Activated CD4-positive, alpha-beta T cell treated with anti-CD3 and anti-CD28 coated beads, Interleukin-2, amount 10 ng/mL, durations not matched to agents 24 days and 14 days (primary cell): ENCODE results near the gene QSOX2. TPM values are rescaled to one million over a fixed set of nuclear protein-coding genes. Genes with fewer than 3 reads are reported as not detected.

Experiments
- DNase-seq: peaks from one replicate; pipeline ENCODE4 v3.0.0; 2022
- H3K27ac Mint-ChIP-seq: one replicate; pipeline ENCODE4 v1.8.0; 2022; ENCODE audit warnings: mild to moderate bottlenecking, mixed read lengths
- H3K27me3 Mint-ChIP-seq: one replicate; pipeline ENCODE4 v1.8.0; 2022; ENCODE audit warnings: mixed read lengths
- H3K36me3 Mint-ChIP-seq: one replicate; pipeline ENCODE4 v1.8.0; 2022; ENCODE audit warnings: low read depth, mild to moderate bottlenecking, mixed read lengths
- H3K4me1 Mint-ChIP-seq: one replicate; pipeline ENCODE4 v1.8.0; 2021; ENCODE audit warnings: mixed read lengths
- H3K4me3 Mint-ChIP-seq: one replicate; pipeline ENCODE4 v1.8.0; 2022; ENCODE audit warnings: mild to moderate bottlenecking, moderate library complexity, mixed read lengths
- H3K9me3 Mint-ChIP-seq: one replicate; pipeline ENCODE4 v1.8.0; 2021; ENCODE audit warnings: mixed read lengths
- intact Hi-C: fragments of 100-400 bp; cut with micrococcal nuclease; formaldehyde crosslinking; loops from one replicate; pipeline ENCODE4 v1.15.1; 2023
- total RNA-seq: library from RNA; stranded (reverse); gene quantifications from 2 replicates; pipeline ENCODE4 v1.2.3, GENCODE V29; 2022

The QSOX2 gene
- 26.4 and 28.0 TPM in 2 replicates for total RNA-seq

DNA sequence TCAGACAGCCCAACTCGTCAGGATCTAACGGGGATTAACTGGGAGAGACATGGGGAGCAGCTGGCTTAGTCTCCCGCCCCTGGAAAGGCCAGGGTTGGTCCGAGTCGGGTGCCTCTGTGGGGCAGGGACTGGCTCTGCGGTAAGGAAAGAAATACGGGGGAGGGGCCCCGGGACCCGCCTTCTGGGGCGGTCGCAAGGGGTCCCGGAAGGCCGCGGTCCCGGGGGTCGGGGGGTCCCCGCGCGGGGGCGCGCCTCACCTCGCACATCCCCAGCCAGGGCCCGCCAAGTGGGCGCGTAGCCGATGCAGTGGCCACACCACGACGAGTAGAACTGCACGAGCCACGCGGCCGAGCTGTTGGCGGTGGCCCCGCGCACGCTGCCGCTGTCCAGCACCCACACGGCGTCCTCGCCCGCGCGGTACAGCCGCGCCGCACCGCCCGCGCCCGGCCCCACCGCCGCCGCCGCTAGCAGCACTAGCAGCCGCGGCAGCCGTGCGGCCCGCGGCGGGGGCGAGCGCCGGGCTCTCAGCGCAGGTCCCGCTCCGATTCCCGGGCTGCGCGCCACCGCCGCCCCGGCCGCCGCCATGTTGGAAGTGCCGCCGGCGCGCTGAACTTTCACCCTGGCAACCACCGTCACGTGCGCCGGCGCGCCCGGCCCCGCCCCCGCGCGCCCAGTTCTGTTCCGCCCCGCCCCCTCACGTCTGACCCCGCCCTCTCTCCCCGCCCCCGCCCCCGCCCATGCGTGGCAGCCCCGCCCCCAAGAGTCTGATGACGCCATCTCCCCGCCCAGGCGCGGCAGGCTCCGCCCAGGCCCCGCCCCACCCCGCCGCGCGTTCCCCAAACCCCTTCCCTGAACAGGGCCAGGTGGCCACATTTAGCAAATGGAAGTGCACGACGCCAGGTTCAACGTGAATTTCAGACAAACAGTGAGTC, at the start of gene QSOX2:
TSS of gene QSOX2 (minus strand) at position 594 of the 932 bp plus-strand sequence. CDS start at position 585, 9 bp downstream.
- Mint-ChIP-seq H3K4me1 (peaks cover 31% of the 10 kb centered on the region), H3K27ac (peak within 1 kb of the TSS; percentile 93), H3K4me3 (peak within 1 kb of the TSS; percentile 92), H3K36me3 (peaks cover 8% of the 10 kb centered on the region), H3K9me3 (no peaks in the 10 kb centered on the region), H3K27me3 (peaks cover 4% of the 10 kb centered on the region)
- DNase-seq: peak; percentile 95
- intact Hi-C loops: loop anchor here (2.0 to 10.0 kb wide), 3 partner anchors 167 to 281 kb away; partner anchors contain the start of genes ENTR1, PMPCA, SEC16A and UBAC1

DNA sequence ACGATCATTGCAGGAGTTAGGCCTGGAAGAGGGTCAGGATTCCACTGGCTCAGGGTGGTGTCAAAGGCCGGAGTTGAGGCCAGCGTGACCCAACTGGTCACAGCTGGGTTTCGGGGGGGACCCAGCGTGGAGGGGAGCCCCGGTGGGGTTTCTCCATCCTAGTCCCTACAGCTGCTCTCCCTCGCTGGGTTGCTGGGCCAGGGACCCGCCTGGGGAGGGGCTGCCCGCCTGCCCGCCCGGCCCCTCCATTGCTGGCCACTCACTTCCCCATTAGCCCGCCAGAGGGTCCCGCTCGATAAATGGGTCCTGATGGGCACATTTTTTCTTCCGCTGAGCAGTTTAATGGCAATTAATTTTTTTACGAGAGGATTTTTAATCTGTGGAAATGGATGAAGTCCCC, 49.4 kb upstream of the QSOX2 start:
- no peaks in the 10 kb centered on the region for H3K4me1 Mint-ChIP-seq
- no peaks in the 10 kb centered on the region for H3K27me3 Mint-ChIP-seq

DNA sequence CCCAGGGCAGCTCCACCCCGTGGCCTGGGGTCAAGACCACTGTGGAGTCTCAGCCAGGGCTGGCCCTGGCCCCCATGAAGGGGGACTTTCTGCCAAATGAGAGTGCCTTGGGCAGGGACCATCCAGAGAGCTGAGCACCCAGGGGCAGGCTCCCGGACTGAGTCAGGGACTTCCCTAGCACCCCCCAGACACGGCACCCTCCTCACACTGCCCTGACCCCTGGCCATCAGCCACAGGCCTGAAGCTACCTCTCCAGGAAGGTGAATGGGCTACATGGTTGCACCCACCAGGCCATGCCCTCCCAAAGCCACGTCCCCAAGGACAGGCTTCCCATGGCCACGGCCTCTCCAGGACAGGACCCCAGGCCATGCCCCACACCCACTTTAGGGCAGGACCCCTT, 48.8 kb upstream of the QSOX2 start:
- Mint-ChIP-seq H3K27me3 (no peaks in the 10 kb centered on the region), H3K27ac (no peak overlapping the region), H3K4me1 (no peaks in the 10 kb centered on the region), H3K36me3 (no peaks in the 10 kb centered on the region), H3K4me3 (no peak overlapping the region), H3K9me3 (no peaks in the 10 kb centered on the region)
- no peak for DNase-seq
- intact Hi-C loops: no loop called here

More for the DNA sequence above, 49.4 kb upstream of the QSOX2 start:
- no peak overlapping the region for H3K27ac Mint-ChIP-seq
- no peak overlapping the region for H3K4me3 Mint-ChIP-seq
- intact Hi-C loops: no loop called here
- no peak for DNase-seq
- H3K36me3 Mint-ChIP-seq: no peaks in the 10 kb centered on the region
- no peaks in the 10 kb centered on the region for H3K9me3 Mint-ChIP-seq

GRCh38 chr9:136293476-136294077, 48.0 kb upstream of the QSOX2 start:
- Mint-ChIP-seq H3K4me1 (no peaks in the 10 kb centered on the region), H3K27ac (no peak overlapping the region), H3K36me3 (no peaks in the 10 kb centered on the region), H3K9me3 (no peaks in the 10 kb centered on the region), H3K27me3 (no peaks in the 10 kb centered on the region), H3K4me3 (no peak overlapping the region)
- intact Hi-C loops: no loop called here
- DNase-seq: no peak

GRCh38 chr9:136292591-136293448, 47.2 kb upstream of the QSOX2 start:
- Mint-ChIP-seq H3K36me3 (no peaks in the 10 kb centered on the region), H3K4me1 (no peaks in the 10 kb centered on the region), H3K27ac (no peak overlapping the region), H3K9me3 (no peaks in the 10 kb centered on the region), H3K27me3 (no peaks in the 10 kb centered on the region), H3K4me3 (no peak overlapping the region)
- DNase-seq: no peak
- intact Hi-C loops: no loop called here

DNA sequence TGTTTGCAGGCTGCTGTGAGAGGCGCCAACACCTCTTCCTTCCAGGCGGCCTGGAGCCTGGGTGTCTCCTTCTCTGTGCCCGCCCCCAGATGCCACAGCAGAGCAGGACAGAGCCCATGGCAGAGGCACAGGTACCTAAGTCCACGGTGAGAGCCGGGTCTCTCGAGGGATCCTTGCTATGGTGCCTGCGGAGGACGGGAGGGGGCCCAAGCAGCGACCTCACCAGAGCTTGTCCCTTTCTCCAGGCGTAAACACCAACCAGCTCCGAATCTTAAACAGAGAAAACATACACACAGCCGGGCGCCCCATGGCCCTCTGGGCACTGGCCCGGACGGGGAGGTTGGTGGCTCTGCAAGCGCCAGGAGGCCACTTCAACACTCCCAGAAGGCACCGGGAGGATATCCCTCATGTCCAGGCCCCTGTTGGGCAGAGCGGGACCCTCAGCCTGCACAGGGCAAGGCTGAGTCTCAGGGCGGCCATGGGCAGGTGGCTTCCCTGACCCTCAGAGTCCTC, 46.5 kb upstream of the QSOX2 start:
- Mint-ChIP-seq H3K27ac (no peak overlapping the region), H3K4me1 (no peaks in the 10 kb centered on the region), H3K4me3 (no peak overlapping the region), H3K9me3 (no peaks in the 10 kb centered on the region), H3K27me3 (no peaks in the 10 kb centered on the region), H3K36me3 (no peaks in the 10 kb centered on the region)
- intact Hi-C loops: no loop called here
- DNase-seq: no peak

DNA sequence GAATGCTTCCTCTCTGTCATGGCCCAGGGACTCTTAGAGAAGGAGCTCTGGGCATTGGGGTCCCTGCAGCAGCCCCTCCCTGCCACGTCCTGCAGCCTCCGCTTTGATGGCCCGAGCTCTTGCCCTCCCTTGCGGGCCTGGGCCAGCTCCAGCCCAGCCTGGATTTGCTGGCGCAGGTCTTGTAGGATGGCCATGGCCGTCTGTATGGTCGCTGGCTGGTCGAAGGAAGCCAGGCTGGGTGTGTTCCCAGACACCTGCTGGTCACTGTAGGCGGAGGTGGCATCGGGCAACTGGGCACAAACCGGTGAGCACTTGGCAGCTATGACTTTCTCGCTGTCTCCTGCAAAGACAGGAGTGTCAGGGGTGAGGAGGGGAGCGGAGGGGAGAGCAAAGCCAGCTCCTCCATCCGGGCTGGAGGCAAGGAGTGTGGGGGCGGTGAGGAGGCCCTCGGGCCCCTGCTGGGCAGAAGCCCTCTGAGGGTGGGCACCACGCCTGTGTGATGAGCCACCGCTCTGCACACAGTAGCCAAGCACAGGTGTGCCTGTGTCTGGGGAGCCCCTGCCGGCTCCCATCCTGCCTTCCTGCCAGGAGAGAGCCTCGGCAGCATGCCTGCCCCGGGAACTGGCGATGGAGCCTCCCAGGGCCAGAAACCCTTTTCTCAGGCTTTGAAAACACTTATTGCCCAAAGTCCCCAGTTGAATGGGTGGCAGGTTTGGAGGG, 45.9 kb upstream of the QSOX2 start:
- Mint-ChIP-seq H3K4me1 (no peaks in the 10 kb centered on the region), H3K9me3 (no peaks in the 10 kb centered on the region), H3K27ac (no peak overlapping the region), H3K4me3 (no peak overlapping the region), H3K27me3 (no peaks in the 10 kb centered on the region), H3K36me3 (no peaks in the 10 kb centered on the region)
- intact Hi-C loops: no loop called here
- DNase-seq: no peak

DNA sequence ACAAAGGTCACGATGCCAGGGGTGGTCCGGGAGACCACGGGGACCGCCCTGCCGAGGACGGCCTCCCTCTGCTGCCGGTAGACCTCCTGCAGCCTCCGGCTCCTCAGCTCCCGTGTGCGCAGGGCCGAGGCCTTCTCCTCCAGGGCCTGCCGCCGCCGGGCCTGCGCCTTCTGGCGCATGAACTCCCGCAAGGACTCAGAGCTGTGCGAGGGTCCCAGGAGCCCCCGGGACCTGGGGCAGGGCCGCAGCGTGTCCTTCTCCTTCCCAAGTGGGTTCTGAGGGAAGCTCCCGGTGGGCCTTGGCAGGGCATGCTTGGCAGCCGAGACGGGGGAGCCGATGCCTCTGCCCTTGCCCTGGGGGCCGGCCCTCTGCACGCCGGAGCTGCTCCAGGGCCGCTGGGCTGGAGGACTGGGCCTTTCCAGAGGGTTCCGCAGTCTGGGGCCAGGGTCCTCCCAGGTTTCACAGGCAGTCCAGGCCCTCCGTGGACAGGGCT, 44.9 kb upstream of the QSOX2 start:
- Mint-ChIP-seq H3K4me1 (no peaks in the 10 kb centered on the region), H3K36me3 (no peaks in the 10 kb centered on the region), H3K27me3 (no peaks in the 10 kb centered on the region), H3K4me3 (no peak overlapping the region), H3K27ac (no peak overlapping the region), H3K9me3 (no peaks in the 10 kb centered on the region)
- intact Hi-C loops: no loop called here
- DNase-seq: no peak

GRCh38 chr9:136289651-136290507, 44.3 kb upstream of the QSOX2 start:
- intact Hi-C loops: no loop called here
- DNase-seq: no peak
- no peak overlapping the region for H3K4me3 Mint-ChIP-seq
- no peaks in the 10 kb centered on the region for H3K36me3 Mint-ChIP-seq
- H3K4me1 Mint-ChIP-seq: no peaks in the 10 kb centered on the region
- no peak overlapping the region for H3K27ac Mint-ChIP-seq
- no peaks in the 10 kb centered on the region for H3K27me3 Mint-ChIP-seq
- H3K9me3 Mint-ChIP-seq: no peaks in the 10 kb centered on the region

DNA sequence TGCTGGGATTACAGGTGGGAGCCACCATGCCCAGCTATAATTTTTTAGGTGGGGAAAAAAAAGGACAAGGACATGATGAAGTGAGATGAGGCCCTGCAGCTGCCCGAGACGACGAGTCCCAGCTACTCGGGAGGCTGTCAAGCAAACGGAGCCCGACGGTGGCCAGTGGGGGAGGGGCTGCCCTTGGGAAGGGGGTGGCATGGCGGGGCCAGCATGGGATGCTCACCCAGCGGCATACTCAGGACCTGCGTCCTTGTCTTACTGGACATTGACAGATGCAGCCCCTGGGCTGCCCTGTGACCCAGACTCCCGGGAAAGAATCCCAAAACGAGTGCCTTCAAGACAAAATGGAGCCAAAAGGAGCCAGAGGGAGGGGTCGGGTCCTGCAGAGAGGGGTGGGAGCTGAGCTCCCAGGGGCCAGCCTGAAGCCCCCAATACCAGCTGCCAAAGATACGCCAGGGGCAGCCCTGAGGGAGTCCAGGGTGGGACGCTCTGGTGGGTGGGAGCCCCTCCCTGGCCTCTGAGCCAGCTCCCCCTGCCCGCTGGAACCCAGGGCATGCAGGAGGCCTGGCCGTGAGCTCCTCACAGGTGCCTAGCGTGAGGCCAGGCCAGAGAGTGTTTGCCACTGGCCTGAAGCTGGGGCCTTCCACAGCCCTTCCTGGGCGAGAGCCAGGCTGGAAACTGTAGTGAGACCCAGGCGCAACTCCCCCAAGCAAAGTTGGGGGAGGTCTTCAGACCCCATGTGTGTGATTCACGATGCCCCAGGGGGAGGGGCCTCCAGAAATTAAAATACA, 42.5 kb upstream of the QSOX2 start:
- Mint-ChIP-seq H3K4me3 (no peak overlapping the region), H3K27me3 (no peaks in the 10 kb centered on the region), H3K36me3 (no peaks in the 10 kb centered on the region), H3K4me1 (peaks cover 5% of the 10 kb centered on the region), H3K27ac (no peak overlapping the region), H3K9me3 (no peaks in the 10 kb centered on the region)
- no peak for DNase-seq
- intact Hi-C loops: no loop called here

- H3K27ac Mint-ChIP-seq: no peak overlapping the region
- H3K9me3 Mint-ChIP-seq: no peaks in the 10 kb centered on the region
- H3K27me3 Mint-ChIP-seq: no peaks in the 10 kb centered on the region
- no peak overlapping the region for H3K4me3 Mint-ChIP-seq
- no peak for DNase-seq
- no peaks in the 10 kb centered on the region for H3K36me3 Mint-ChIP-seq
- peaks cover 5% of the 10 kb centered on the region for H3K4me1 Mint-ChIP-seq
- intact Hi-C loops: no loop called here
These were observed 41.4 kb upstream of the QSOX2 start for GRCh38 chr9:136286987-136287379.
